GM18858 (cell line): ENCODE results near the gene UCMA.

ENCODE experiments used
- ATAC-seq: cut with Tn5 transposase; IDR thresholded peaks from one replicate; pipeline ENCODE4 v1.9.1; 2021; ENCODE audit not compliant: unreplicated experiment

The UCMA gene

DNA sequence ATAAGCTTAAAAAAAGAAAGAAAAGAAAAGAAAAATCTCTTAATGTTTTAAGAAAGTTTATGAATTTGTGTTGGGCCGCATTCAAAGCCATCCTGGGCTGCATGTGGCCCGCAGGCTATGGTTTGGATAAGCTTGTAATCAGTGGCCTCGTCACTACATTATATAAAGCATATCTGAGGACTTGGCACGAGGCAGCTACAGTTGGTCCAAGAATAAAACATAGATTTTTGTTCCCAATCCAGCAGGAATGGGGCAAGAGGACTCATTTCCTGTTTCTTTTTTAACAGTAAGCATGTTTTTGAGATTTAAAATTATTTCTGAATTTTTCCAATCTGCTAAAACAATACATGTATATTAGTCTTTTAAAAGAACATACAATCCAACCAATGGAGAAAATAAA is 44.2 kb downstream of the UCMA start:
- no peak for ATAC-seq

DNA sequence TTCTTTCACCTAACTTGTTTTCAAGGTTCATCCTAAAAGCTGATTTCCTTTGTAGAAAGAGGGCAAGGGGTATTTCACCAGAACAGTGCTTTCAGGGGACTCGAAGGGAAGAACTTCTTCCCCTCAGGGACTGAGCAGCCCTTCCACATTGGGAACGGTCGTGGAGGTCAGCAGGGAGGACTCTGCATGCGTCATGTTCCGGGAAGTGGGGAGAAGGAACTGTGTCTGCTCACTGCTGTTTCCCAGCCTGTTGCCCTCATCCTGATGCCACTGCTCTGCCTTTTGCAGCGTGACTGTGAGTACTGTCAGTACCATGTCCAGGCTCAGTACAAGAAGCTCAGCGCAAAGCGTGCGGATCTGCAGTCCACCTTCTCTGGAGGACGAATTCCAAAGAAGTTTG is 45.6 kb downstream of the UCMA start:
- no peak for ATAC-seq

DNA sequence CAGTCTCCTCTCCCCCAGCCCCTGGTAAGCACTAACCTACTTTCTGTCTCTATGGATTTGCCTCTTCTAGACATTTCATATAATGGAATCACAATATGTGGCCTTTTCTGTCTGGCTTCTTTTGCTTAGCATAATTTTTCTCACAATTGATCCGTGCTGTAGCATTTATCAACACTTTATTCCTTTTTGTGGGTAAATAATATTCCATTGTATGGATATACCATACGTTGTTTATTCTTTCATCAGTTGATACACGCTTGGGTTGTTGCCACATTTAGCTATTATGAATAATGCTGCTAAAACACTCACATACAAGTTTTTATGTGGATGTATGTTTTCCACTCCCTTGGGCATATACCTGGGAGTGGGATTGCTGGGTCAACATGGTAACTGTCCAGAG is 47.0 kb downstream of the UCMA start:
- no peak for ATAC-seq

DNA sequence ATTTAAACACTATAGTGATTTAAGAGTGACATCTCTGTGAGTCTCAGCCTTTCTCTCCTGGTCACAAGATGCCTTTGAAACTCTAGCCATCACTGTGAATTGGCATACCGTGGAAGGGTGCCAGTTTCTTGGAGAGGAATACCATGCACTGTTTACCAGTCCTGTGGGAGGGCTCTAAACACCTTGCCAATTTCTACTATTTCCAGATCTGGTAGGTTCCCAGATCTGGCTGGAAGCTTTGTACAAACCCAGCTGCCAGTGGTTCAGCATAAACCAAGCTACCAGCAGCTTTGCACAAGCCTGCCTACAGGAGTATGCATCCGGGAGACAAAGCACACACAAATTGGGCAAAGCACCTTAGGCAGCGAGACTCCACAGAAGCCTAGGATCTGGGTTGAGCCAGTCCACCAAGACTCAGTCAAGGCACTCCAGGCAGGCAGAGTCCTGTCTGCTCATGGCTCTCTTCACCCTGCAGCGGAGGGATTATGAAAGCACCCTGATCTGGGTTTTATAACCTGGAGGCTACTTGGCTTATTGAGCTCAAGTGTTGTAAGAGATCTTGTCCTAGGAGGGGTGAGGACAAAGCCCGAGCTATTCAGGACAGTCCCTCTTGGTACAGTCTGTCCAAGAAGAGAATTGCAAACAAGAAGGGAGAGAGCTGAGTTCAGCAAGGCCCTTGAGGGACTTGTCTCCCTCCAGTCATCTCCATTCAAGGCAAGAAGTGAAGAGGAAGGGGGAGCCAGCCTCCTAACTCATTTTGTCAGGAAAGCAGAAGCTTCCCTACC is 49.3 kb downstream of the UCMA start:
- ATAC-seq: no peak

DNA sequence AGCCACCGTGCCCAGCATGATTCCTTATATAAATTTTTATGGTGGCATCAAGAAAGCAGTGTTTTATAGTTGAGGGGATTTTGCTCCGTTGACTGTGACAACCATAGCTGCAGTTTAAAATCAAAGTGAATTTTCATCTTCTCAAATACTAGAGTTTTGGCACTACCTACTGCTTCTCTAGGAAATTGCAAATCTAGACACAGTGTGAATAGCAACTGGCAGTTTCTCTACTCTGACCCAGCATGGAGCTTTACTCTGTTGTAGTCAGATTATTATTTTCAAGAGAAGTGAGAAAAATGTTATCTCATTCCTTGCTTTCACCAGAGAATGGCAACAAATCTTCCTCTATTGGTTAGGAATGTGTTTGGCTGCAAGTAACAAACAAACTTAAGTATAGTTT is 49.9 kb downstream of the UCMA start:
- no peak for ATAC-seq

DNA sequence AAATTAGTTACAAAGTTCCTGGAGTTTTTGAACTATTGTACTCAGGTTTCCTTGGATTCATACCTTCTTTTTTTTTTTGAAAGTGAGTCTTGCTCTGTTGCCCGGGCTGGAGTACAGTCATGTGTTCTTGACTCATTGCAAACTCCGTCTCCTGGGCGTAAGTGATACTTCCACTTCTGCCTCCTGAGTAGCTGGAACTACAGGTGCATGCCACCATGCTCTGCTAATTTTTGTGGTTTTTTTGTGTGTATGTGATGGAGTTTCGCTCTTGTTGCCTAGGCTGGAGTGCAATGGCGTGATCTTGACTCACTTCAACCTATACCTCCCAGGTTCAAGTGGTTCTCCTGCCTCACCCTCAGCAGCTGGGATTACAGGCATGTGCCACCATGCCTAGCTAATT is 50.5 kb downstream of the UCMA start:
- ATAC-seq: peak; percentile 66

DNA sequence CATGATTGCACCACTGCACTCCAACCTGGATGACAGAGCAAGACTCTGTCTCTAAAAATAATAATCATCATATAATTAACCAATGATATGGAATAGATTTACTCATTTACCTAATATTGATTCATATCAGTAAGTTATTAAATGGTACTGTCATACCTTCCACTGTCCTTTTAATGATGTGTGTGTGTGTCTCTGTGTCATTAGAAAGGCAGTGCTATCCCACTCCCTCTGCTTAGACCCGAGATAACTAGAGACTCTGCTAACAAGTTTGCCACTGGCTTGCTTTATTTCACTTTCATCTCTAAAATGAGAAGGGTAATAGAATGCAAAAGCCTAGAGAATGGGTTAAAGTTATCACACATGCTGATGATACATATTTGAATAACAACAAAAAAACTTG is 51.8 kb downstream of the UCMA start:
- no peak for ATAC-seq

DNA sequence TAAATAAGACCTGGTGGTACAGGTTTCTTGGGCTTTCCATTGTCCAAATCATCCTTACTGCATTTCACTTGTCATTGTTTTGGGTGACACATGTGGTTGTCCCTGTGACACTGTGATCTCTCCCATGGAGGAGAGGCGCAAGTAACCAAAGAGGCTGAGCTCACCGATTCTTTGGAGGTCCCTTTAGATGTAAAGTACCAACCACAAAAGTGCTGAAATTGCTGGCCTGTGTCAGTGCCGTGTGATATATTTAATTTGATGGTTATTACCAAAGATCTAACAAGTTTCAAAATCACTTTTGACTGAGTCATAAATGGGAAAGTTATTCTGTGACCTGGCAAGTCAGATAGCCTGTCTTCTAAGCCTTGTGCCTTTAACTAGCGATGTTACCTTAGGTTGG is 53.4 kb downstream of the UCMA start:
- ATAC-seq: no peak

DNA sequence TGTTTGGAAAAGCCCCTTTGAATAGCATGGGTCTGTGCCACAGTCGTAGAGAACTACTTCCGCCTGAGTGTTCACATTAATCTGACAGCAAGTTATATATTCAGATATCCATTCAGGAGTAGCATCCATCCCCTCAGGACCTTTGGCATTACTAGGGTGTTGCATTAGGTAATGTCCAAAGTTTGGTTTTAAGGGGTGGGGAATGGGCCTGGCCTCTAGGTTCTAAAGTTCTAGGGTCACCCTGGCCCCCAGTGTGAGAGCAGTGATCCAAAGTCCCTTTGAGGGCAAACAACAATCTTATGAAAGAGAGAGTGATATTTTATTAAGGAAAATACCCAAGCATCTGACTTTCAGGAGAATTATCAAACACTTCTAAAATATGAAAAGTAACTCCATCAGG is 60.6 kb downstream of the UCMA start:
- no peak for ATAC-seq
